OCI-LY1 (cell line): ENCODE results near the gene ST3GAL5.

Source experiments
- EZH2 ChIP-seq: fragments of 200-600 bp; sonication (generic), shearing (Covaris generic); IDR thresholded peaks from 2 replicates; pipeline ENCODE4 v1.8.0; 2017; ENCODE audit warnings: borderline replicate concordance, mixed run types, mild to moderate bottlenecking, antibody characterized with exemption, low read length, moderate library complexity, mixed read lengths
- TF ChIP-seq, protein P1 (sequence below): fragments of 200-600 bp; sonication (generic), shearing (Covaris generic); IDR thresholded peaks from 2 replicates; pipeline ENCODE4 v1.5.1; 2017; ENCODE audit warnings: mild to moderate bottlenecking, antibody characterized with exemption, low read length, moderate library complexity, mixed read lengths

DNA sequence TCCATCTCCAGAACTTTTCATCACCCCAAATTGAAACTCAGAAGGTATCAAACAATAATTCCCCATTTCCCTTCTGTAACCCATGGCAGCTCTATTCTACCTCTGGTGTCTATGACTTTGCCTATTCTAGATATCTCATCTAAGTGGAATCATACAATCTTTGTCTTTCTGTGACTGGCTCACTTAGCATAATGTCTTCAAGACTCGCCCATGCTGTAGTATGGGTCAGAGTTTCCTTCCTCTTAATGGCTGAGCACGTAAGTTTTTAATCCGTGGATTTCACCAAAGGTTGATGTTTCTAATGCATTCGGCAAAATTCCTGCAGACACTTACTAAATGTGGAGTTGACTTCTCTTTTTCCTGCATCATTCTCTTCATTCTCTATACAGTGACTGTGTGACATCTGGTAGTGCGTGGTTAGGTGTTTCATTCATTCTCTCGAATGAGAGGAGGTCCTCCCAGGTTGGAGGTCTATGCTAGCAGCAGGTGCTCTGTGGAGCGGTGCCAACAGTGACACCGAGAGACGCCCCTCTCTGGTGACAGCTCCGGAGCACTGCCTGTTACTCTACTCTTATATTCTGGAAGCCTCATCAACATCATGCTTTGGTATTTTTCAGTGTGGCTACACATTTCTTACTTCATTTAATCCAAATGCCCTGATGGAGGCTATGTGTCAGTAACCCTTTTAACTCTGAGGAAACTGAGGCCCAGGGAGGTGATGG is 84.9 kb downstream of the ST3GAL5 start:
- TF ChIP-seq, protein P1, sequence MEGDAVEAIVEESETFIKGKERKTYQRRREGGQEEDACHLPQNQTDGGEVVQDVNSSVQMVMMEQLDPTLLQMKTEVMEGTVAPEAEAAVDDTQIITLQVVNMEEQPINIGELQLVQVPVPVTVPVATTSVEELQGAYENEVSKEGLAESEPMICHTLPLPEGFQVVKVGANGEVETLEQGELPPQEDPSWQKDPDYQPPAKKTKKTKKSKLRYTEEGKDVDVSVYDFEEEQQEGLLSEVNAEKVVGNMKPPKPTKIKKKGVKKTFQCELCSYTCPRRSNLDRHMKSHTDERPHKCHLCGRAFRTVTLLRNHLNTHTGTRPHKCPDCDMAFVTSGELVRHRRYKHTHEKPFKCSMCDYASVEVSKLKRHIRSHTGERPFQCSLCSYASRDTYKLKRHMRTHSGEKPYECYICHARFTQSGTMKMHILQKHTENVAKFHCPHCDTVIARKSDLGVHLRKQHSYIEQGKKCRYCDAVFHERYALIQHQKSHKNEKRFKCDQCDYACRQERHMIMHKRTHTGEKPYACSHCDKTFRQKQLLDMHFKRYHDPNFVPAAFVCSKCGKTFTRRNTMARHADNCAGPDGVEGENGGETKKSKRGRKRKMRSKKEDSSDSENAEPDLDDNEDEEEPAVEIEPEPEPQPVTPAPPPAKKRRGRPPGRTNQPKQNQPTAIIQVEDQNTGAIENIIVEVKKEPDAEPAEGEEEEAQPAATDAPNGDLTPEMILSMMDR = no peak
- TF ChIP-seq EZH2 = no peak
